ENCODE data around the gene ATP10B.

GRCh38 chr5:160547061-160547460 lies 304.9 kb downstream of the ATP10B start:
- TF ChIP-seq, protein P1, sequence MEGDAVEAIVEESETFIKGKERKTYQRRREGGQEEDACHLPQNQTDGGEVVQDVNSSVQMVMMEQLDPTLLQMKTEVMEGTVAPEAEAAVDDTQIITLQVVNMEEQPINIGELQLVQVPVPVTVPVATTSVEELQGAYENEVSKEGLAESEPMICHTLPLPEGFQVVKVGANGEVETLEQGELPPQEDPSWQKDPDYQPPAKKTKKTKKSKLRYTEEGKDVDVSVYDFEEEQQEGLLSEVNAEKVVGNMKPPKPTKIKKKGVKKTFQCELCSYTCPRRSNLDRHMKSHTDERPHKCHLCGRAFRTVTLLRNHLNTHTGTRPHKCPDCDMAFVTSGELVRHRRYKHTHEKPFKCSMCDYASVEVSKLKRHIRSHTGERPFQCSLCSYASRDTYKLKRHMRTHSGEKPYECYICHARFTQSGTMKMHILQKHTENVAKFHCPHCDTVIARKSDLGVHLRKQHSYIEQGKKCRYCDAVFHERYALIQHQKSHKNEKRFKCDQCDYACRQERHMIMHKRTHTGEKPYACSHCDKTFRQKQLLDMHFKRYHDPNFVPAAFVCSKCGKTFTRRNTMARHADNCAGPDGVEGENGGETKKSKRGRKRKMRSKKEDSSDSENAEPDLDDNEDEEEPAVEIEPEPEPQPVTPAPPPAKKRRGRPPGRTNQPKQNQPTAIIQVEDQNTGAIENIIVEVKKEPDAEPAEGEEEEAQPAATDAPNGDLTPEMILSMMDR (IDR thresholded peaks at IDR 0.05): no peak
- no peak for TF ChIP-seq POLR2A (IDR thresholded peaks at IDR 0.05)
